Liver (tissue), 9 donors: ENCODE measurements around the gene MSI2. TPM values are rescaled to one million over a fixed set of nuclear protein-coding genes. Genes with fewer than 3 reads are reported as not detected.

Experiments
- DNase-seq: peaks from one replicate; pipeline ENCODE4 v3.0.0-alpha.2; 2017; ENCODE audit warnings: low spot score
- H3K27ac ChIP-seq, 2 donors: one replicate each; pipeline ENCODE4 v1.7.0; 2013; ENCODE audit warnings: inconsistent platforms in 2 of 2, low read length in 2 of 2, control low read depth in 1 of 2, low read depth in 1 of 2, mild to moderate bottlenecking in 1 of 2
- H3K27me3 ChIP-seq, 4 donors: one replicate each; pipeline versions ENCODE4 v1.6.1 to v1.7.0; 2013; ENCODE audit warnings: low read length in 3 of 4, inconsistent platforms in 1 of 4, mild to moderate bottlenecking in 1 of 4, moderate library complexity in 1 of 4; ENCODE audit not compliant: control insufficient read depth in 4 of 4, insufficient read depth in 4 of 4
- H3K36me3 ChIP-seq, 4 donors: one replicate each; pipeline versions ENCODE4 v1.6.1 to v1.7.0; 2013; ENCODE audit warnings: low read length in 3 of 4, mild to moderate bottlenecking in 3 of 4, low read depth in 1 of 4, moderate library complexity in 1 of 4; ENCODE audit not compliant: control insufficient read depth in 4 of 4, insufficient read depth in 3 of 4
- H3K4me1 ChIP-seq, 4 donors: one replicate each; pipeline versions ENCODE4 v1.6.1 to v1.7.0; 2013; ENCODE audit warnings: low read length in 3 of 4, mild to moderate bottlenecking in 3 of 4, moderate library complexity in 1 of 4; ENCODE audit not compliant: control insufficient read depth in 4 of 4, insufficient read depth in 4 of 4
- H3K4me3 ChIP-seq, 3 donors: one replicate each; pipeline versions ENCODE4 v1.6.1 to v1.7.0; 2013; ENCODE audit warnings: low read length in 3 of 3, control low read depth in 1 of 3, low read depth in 1 of 3, mild to moderate bottlenecking in 1 of 3
- H3K9ac ChIP-seq, 2 donors: one replicate each; pipeline ENCODE4 v1.7.0; 2013; ENCODE audit warnings: low read length in 2 of 2, mild to moderate bottlenecking in 2 of 2, moderate library complexity in 2 of 2, control low read depth in 1 of 2, low read depth in 1 of 2
- H3K9me3 ChIP-seq, 4 donors: one replicate each; pipeline versions ENCODE4 v1.6.1 to v1.7.0; 2013; ENCODE audit warnings: low read length in 3 of 4; ENCODE audit not compliant: control insufficient read depth in 4 of 4
- EGR1 ChIP-seq, 2 donors: IDR thresholded peaks; 2 replicates each; pipeline ENCODE4 v1.6.1; 2016 to 2018; ENCODE audit warnings: antibody characterized with exemption in 2 of 2, low read depth in 2 of 2
- FOXA2 ChIP-seq: IDR thresholded peaks from 2 replicates; pipeline ENCODE4 v1.6.1; 2016; ENCODE audit warnings: antibody characterized with exemption
- GABPA ChIP-seq, 2 donors: IDR thresholded peaks in 1 of 2; conservative IDR thresholded peaks in 1 of 2; 2 replicates each; pipeline ENCODE4 v1.6.1; 2016; ENCODE audit warnings: antibody characterized with exemption in 2 of 2, mild to moderate bottlenecking in 1 of 2, moderate library complexity in 1 of 2
- HNF4A ChIP-seq, 2 donors: conservative IDR thresholded peaks; 2 replicates each; pipeline ENCODE4 v1.6.1; 2016; ENCODE audit warnings: antibody characterized with exemption in 2 of 2, mild to moderate bottlenecking in 2 of 2
- HNF4G ChIP-seq: IDR thresholded peaks from 2 replicates; pipeline ENCODE4 v1.6.1; 2016; ENCODE audit warnings: antibody characterized with exemption
- JUND ChIP-seq, 2 donors: IDR thresholded peaks; 2 replicates each; pipeline ENCODE4 v1.6.1; 2016; ENCODE audit warnings: antibody characterized with exemption in 2 of 2
- MAX ChIP-seq: IDR thresholded peaks from 2 replicates; pipeline ENCODE4 v1.6.1; 2016; ENCODE audit warnings: antibody characterized with exemption
- NR2F2 ChIP-seq: IDR thresholded peaks from 2 replicates; pipeline ENCODE4 v1.6.1; 2016; ENCODE audit warnings: antibody characterized with exemption
- RAD21 ChIP-seq, 2 donors: IDR thresholded peaks; 2 replicates each; pipeline ENCODE4 v1.6.1; 2016; ENCODE audit warnings: antibody characterized with exemption in 2 of 2, mild to moderate bottlenecking in 2 of 2
- RXRA ChIP-seq, 2 donors: IDR thresholded peaks; 2 replicates each; pipeline ENCODE4 v1.6.1; 2017 to 2018; ENCODE audit warnings: antibody characterized with exemption in 2 of 2, mild to moderate bottlenecking in 1 of 2
- SP1 ChIP-seq: IDR thresholded peaks from 2 replicates; pipeline ENCODE4 v1.6.1; 2018; ENCODE audit warnings: antibody characterized with exemption, mild to moderate bottlenecking
- TAF1 ChIP-seq: conservative IDR thresholded peaks from 2 replicates; pipeline ENCODE4 v1.6.1; 2016; ENCODE audit warnings: antibody characterized with exemption, mild to moderate bottlenecking
- YY1 ChIP-seq: IDR thresholded peaks from 2 replicates; pipeline ENCODE4 v1.6.1; 2016; ENCODE audit warnings: antibody characterized with exemption, mild to moderate bottlenecking
- ZBTB33 ChIP-seq: IDR thresholded peaks from 2 replicates; pipeline ENCODE4 v1.6.1; 2016; ENCODE audit warnings: antibody characterized with exemption
- WGBS: extraction: QIAGEN DNeasy Blood & Tissue Kit; methylation state at CpG from one replicate; pipeline ENCODE4 v1.1.7; 2013; 5-methylcytosine and 5-hydroxymethylcytosine counted together
- polyA plus RNA-seq, 2 donors: library from polyadenylated mRNA; stranded (reverse) in 1 of 2; unstranded in 1 of 2; fragments of 200-250 nt in 1 of 2; fragments of >200 nt in 1 of 2; fragmentation: Nextera tagmentation in 1 of 2; extraction: Ambion mirVana in 1 of 2; gene quantifications; one replicate each; pipeline versions ENCODE4 v1.2.1 to v1.2.3, GENCODE V29; 2013 to 2015
- total RNA-seq, 2 donors: library from RNA; depleted of rRNA; stranded (reverse); fragments of >200 nt; gene quantifications; one replicate each; pipeline ENCODE4 v1.2.3, GENCODE V29; 2014
- TF ChIP-seq, protein P1 (sequence below): fragments of 150-350 bp; IDR thresholded peaks from 2 replicates; pipeline ENCODE4 v1.5.1; 2017; ENCODE audit warnings: improper control_type of control experiment, low read depth, low read length; ENCODE audit not compliant: missing input control
- TF ChIP-seq, protein P2 (sequence below): IDR thresholded peaks from 2 replicates; pipeline ENCODE4 v1.6.1; 2016; ENCODE audit warnings: antibody characterized with exemption
- donor health status: healthy.
- donor health status: healthy.
- donor health status: healthy.
- donor health status: healthy.
- donor health status: healthy.

MSI2 gene
- total and polyA plus RNA-seq, 4 donors = 5.7 to 15.6 (median 9.2) TPM

- no peaks in the 10 kb centered on the region for H3K9me3 ChIP-seq
- H3K27me3 ChIP-seq = no peaks in the 10 kb centered on the region
- H3K36me3 ChIP-seq = no peaks in the 10 kb centered on the region
- H3K4me1 ChIP-seq = no peaks in the 10 kb centered on the region
- TF ChIP-seq RAD21 (IDR thresholded peaks at IDR 0.05) (no peak), HNF4G (no peak), TAF1 (no peak)
- no peak overlapping the region for H3K9ac ChIP-seq
- 87% methylated on average over 9 of the region's 9 CpGs for WGBS
- no peak overlapping the region for H3K27ac ChIP-seq
- no peak for DNase-seq
- no peak overlapping the region for H3K4me3 ChIP-seq
Observed at GRCh38 chr17:57726213-57726790, 470.0 kb downstream of the MSI2 start.

DNA sequence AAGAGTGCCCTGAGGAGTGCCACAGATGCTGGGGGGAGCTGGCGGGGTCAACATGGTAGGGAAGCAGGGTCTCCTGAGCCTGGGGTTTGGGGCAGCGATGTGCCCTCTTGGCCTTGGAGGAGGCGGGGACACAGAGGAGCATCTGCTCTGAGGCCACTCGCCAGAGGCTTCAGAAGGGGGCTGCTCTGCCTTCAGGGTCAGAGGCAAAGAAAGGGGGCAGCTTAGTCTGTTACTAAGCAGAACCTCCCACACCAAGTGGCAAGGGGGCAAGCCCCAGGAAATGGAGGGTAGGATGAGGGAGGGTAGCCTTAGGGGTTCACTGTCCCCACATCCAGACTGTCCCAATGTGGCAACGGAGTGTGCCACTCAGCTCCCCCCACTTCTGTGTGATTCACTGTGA is 470.5 kb downstream of the MSI2 start:
- Histone ChIP-seq H3K9me3 (no peaks in the 10 kb centered on the region), H3K9ac (no peak overlapping the region), H3K36me3 (no peaks in the 10 kb centered on the region), H3K4me3 (no peak overlapping the region), H3K27me3 (no peaks in the 10 kb centered on the region), H3K4me1 (peaks cover 0 to 5% (median 1%) of the 10 kb centered on the region in 4 donors), H3K27ac (no peak overlapping the region)
- WGBS = 92% methylated on average over 5 of the region's 5 CpGs
- TF ChIP-seq NR2F2 (no peak), SP1 (no peak), YY1 (no peak), GABPA (IDR thresholded peaks at IDR 0.05 in 1 of 2, conservative IDR thresholded peaks at IDR 0.05 in 1 of 2) (no peak), MAX (no peak), EGR1 (IDR thresholded peaks at IDR 0.05; ENCODE audit: low read depth in 2 of 2) (no peak), ZBTB33 (no peak), JUND (IDR thresholded peaks at IDR 0.05) (no peak), RXRA (IDR thresholded peaks at IDR 0.05) (no peak), TAF1 (no peak), HNF4G (no peak), HNF4A (conservative IDR thresholded peaks at IDR 0.05) (no peak), FOXA2 (no peak)
- TF ChIP-seq, protein P1, sequence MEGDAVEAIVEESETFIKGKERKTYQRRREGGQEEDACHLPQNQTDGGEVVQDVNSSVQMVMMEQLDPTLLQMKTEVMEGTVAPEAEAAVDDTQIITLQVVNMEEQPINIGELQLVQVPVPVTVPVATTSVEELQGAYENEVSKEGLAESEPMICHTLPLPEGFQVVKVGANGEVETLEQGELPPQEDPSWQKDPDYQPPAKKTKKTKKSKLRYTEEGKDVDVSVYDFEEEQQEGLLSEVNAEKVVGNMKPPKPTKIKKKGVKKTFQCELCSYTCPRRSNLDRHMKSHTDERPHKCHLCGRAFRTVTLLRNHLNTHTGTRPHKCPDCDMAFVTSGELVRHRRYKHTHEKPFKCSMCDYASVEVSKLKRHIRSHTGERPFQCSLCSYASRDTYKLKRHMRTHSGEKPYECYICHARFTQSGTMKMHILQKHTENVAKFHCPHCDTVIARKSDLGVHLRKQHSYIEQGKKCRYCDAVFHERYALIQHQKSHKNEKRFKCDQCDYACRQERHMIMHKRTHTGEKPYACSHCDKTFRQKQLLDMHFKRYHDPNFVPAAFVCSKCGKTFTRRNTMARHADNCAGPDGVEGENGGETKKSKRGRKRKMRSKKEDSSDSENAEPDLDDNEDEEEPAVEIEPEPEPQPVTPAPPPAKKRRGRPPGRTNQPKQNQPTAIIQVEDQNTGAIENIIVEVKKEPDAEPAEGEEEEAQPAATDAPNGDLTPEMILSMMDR = no peak
- TF ChIP-seq, protein P2, sequence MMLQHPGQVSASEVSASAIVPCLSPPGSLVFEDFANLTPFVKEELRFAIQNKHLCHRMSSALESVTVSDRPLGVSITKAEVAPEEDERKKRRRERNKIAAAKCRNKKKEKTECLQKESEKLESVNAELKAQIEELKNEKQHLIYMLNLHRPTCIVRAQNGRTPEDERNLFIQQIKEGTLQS = no peak
- no peak for DNase-seq
